Mesothelial cell of epicardium (in vitro differentiated cells): ENCODE data around the gene IFI27. TPM values are rescaled to one million over a fixed set of nuclear protein-coding genes. Genes with fewer than 3 reads are reported as not detected.
A peak's percentile ranks its signal among the peaks of the same experiment; 100 is the strongest.

Source experiments
- DNase-seq, 2 experiments: peaks; one replicate each; pipeline ENCODE4 v3.0.0; 2021; ENCODE audit warnings: low spot score in 2 of 2; ENCODE audit not compliant: unreplicated experiment in 2 of 2
- H3K27ac Mint-ChIP-seq: 2 replicates; pipeline ENCODE4 v1.8.0; 2021; ENCODE audit warnings: mixed read lengths
- H3K27me3 Mint-ChIP-seq: 2 replicates; pipeline ENCODE4 v1.8.0; 2021; ENCODE audit warnings: low read depth, mixed read lengths
- H3K36me3 Mint-ChIP-seq: 2 replicates; pipeline ENCODE4 v1.8.0; 2021; ENCODE audit warnings: mixed read lengths
- H3K4me1 Mint-ChIP-seq: 2 replicates; pipeline ENCODE4 v1.8.0; 2021; ENCODE audit warnings: mixed read lengths
- H3K4me3 Mint-ChIP-seq: 2 replicates; pipeline ENCODE4 v1.8.0; 2021; ENCODE audit warnings: mild to moderate bottlenecking, moderate library complexity, mixed read lengths
- H3K9me3 Mint-ChIP-seq: 2 replicates; pipeline ENCODE4 v1.8.0; 2021; ENCODE audit warnings: mixed read lengths
- CTCF ChIP-seq: fragments of 200-600 bp; sonication (generic); IDR thresholded peaks from one replicate; pipeline ENCODE4 v1.5.0; 2021; ENCODE audit warnings: antibody characterized with exemption; ENCODE audit not compliant: unreplicated experiment
- total RNA-seq: library from RNA; stranded (reverse); gene quantifications from 3 replicates; pipeline ENCODE4 v1.2.1, GENCODE V29; 2021

IFI27 gene
- total RNA-seq, 1 donor from 2014 or later, result 9.4 TPM

- Mint-ChIP-seq H3K4me3 (peak within 1 kb of the TSS; percentile 70), H3K4me1 (peaks cover 16% of the 10 kb centered on the region), H3K9me3 (no peaks in the 10 kb centered on the region), H3K27me3 (peaks cover 11% of the 10 kb centered on the region), H3K36me3 (no peaks in the 10 kb centered on the region), H3K27ac (peak within 1 kb of the TSS; percentile 61)
- no peak for DNase-seq
- TF ChIP-seq CTCF, result peak; percentile 20
Measured at GRCh38 chr14:94129111-94129757, 18.7 kb downstream of the IFI27 start, which contains the start of gene IFI27L2. Gene IFI27L2, minus strand, starts transcription at chr14:94129604. Its CDS starts 40 bp downstream, at chr14:94129564.

- Mint-ChIP-seq H3K9me3 (peaks cover under 1% of the 10 kb centered on the region), H3K36me3 (no peaks in the 10 kb centered on the region), H3K27ac (no peak overlapping the region), H3K4me1 (peaks cover 16% of the 10 kb centered on the region), H3K4me3 (peak overlapping the region; percentile 70), H3K27me3 (peaks cover 15% of the 10 kb centered on the region)
- no peak for DNase-seq
- TF ChIP-seq CTCF, result no peak
Measured at GRCh38 chr14:94129758-94130414, 19.4 kb downstream of the IFI27 start.

- H3K4me1 Mint-ChIP-seq, result peaks cover 16% of the 10 kb centered on the region
- peaks cover 23% of the 10 kb centered on the region for H3K27me3 Mint-ChIP-seq
- TF ChIP-seq CTCF, result peak; percentile 93
- no peak overlapping the region for H3K27ac Mint-ChIP-seq
- peak in 1 of 2 experiments; percentile 60 for DNase-seq
- H3K9me3 Mint-ChIP-seq, result peaks cover 12% of the 10 kb centered on the region
- H3K36me3 Mint-ChIP-seq, result no peaks in the 10 kb centered on the region
- no peak overlapping the region for H3K4me3 Mint-ChIP-seq
Measured at GRCh38 chr14:94132285-94132887, 21.9 kb downstream of the IFI27 start.

- no peak for TF ChIP-seq CTCF
- Mint-ChIP-seq H3K27me3 (peaks cover 26% of the 10 kb centered on the region), H3K4me3 (no peak overlapping the region), H3K9me3 (peaks cover 12% of the 10 kb centered on the region), H3K36me3 (no peaks in the 10 kb centered on the region), H3K4me1 (no peaks in the 10 kb centered on the region), H3K27ac (no peak overlapping the region)
- no peak for DNase-seq
Measured at GRCh38 chr14:94135476-94135875, 24.9 kb downstream of the IFI27 start.

GRCh38 chr14:94136575-94137331 lies 26.2 kb downstream of the IFI27 start:
- Mint-ChIP-seq H3K9me3 (peaks cover 12% of the 10 kb centered on the region), H3K4me3 (no peak overlapping the region), H3K27ac (no peak overlapping the region), H3K36me3 (no peaks in the 10 kb centered on the region), H3K4me1 (no peaks in the 10 kb centered on the region), H3K27me3 (peaks cover 22% of the 10 kb centered on the region)
- peak; percentile 67 to 88 for DNase-seq
- TF ChIP-seq CTCF, result peak; percentile 93
